Mononuclear cell (primary cell): ENCODE results near the gene CSNK2A1. TPM values are rescaled to one million over a fixed set of nuclear protein-coding genes. Genes with fewer than 3 reads are reported as not detected.
"Not testable (repeated sequence)": the region's sequence is repeated elsewhere in the genome, so short reads cannot be mapped to it uniquely, and the experiment has no call there.

Experiments
- H3K27me3 ChIP-seq: 2 replicates; pipeline ENCODE4 v1.6.0; 2011; ENCODE audit warnings: low read length, control low read depth; ENCODE audit not compliant: insufficient read depth
- H3K4me1 ChIP-seq: 2 replicates; pipeline ENCODE4 v1.5.1; 2011; ENCODE audit warnings: mild to moderate bottlenecking, low read length, control low read depth; ENCODE audit not compliant: insufficient read depth
- H3K4me3 ChIP-seq: 2 replicates; pipeline ENCODE4 v1.5.1; 2011; ENCODE audit warnings: mild to moderate bottlenecking, low read length, moderate library complexity
- H3K9me3 ChIP-seq: 2 replicates; pipeline ENCODE4 v1.5.1; 2011; ENCODE audit warnings: low read depth, mild to moderate bottlenecking, control low read depth, low read length
- total RNA-seq: library from RNA; depleted of rRNA; stranded (reverse); fragments of >200 nt; gene quantifications from one replicate; pipeline ENCODE4 v1.2.3, GENCODE V29; 2012

The CSNK2A1 gene
- 54.7 TPM for total RNA-seq

- Histone ChIP-seq H3K4me1 (peaks cover 45% of the 10 kb centered on the region), H3K4me3 (peak within 1 kb of the TSS; percentile 97)
Measured at GRCh38 chr20:543369-544152, at the start of gene CSNK2A1. TSS of gene CSNK2A1 (minus strand) at chr20:543790. CDS start at chr20:508551, 35,239 bp downstream.

DNA sequence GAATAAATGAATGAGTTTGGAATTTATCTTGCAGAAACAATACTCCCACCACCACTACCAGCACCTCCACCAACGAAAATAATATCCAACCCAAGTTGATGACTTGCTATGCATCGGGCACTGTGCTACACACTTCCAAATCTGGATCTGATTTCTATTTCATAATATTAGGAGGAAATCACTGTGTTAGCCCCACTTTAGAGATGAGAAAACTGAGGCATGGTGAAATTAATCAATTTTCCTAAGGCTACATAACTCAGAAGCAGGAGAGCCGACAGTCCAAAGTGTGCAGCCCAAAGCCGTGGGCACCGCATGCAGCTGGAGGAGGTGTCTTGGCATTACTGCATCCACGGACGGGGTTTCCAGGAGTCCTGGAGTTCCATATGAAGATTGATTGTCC, 48.9 kb upstream of the CSNK2A1 start:
- H3K9me3 ChIP-seq, result no peaks in the 10 kb centered on the region
- no peaks in the 10 kb centered on the region for H3K27me3 ChIP-seq
- H3K4me1 ChIP-seq, result no peaks in the 10 kb centered on the region
- H3K4me3 ChIP-seq, result no peak overlapping the region

More at GRCh38 chr20:543369-544152, at the start of gene CSNK2A1:
- no peaks in the 10 kb centered on the region for H3K9me3 ChIP-seq
- H3K27me3 ChIP-seq, result no peaks in the 10 kb centered on the region

DNA sequence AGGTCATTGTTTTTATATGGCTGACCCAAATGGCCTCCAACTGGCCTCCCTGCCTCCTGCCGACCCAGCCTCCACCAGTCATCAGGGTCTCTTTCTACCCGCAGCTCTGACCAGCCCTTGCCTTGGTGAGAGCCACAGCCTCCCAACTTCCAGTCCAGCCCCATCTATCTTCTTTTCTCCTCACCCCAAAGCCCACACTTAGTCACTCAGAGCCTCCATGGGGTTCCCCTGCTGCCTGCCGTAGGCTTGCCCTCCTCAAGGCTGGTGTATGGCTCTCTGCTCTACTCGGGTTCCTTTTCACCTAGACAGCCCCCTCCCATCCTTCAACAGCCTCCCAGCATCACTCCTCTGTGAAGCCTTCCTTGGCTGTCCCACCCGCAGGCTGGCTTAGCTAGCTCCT, 48.4 kb upstream of the CSNK2A1 start:
- H3K9me3 ChIP-seq, result no peaks in the 10 kb centered on the region
- no peaks in the 10 kb centered on the region for H3K27me3 ChIP-seq

GRCh38 chr20:588932-589672, 45.5 kb upstream of the CSNK2A1 start:
- H3K4me1 ChIP-seq, result no peaks in the 10 kb centered on the region
- no peaks in the 10 kb centered on the region for H3K27me3 ChIP-seq
- no peaks in the 10 kb centered on the region for H3K9me3 ChIP-seq
- no peak overlapping the region for H3K4me3 ChIP-seq

More for the DNA sequence above, 48.4 kb upstream of the CSNK2A1 start:
- H3K4me1 ChIP-seq, result no peaks in the 10 kb centered on the region
- H3K4me3 ChIP-seq, result no peak overlapping the region

- Histone ChIP-seq H3K4me3 (no peak overlapping the region), H3K4me1 (no peaks in the 10 kb centered on the region), H3K9me3 (no peaks in the 10 kb centered on the region), H3K27me3 (no peaks in the 10 kb centered on the region)
Measured at GRCh38 chr20:588476-588875, 44.9 kb upstream of the CSNK2A1 start.

DNA sequence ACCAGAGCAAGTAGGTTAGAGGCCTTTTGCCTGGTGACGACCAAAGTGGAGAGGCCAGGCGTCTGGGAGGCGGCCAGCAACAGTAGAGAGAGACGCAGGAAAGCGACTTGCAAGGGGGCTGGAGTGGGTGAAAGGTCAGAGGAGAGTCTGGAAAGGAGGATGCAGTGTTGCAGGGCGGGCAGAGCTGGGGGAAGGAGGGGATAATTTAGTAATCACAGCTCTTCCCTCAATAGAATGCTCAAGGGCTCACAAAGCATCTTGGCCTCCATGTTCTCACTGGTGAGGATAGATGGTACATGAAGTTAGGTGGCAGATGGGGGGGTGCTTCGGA, 41.3 kb upstream of the CSNK2A1 start:
- Histone ChIP-seq H3K27me3 (no peaks in the 10 kb centered on the region), H3K4me3 (no peak overlapping the region), H3K4me1 (no peaks in the 10 kb centered on the region)

GRCh38 chr20:584161-584970, 40.8 kb upstream of the CSNK2A1 start:
- H3K4me3 ChIP-seq, result no peak overlapping the region
- no peaks in the 10 kb centered on the region for H3K4me1 ChIP-seq
- no peaks in the 10 kb centered on the region for H3K9me3 ChIP-seq
- H3K27me3 ChIP-seq, result no peaks in the 10 kb centered on the region

More for the DNA sequence above, 41.3 kb upstream of the CSNK2A1 start:
- H3K9me3 ChIP-seq, result no peaks in the 10 kb centered on the region

DNA sequence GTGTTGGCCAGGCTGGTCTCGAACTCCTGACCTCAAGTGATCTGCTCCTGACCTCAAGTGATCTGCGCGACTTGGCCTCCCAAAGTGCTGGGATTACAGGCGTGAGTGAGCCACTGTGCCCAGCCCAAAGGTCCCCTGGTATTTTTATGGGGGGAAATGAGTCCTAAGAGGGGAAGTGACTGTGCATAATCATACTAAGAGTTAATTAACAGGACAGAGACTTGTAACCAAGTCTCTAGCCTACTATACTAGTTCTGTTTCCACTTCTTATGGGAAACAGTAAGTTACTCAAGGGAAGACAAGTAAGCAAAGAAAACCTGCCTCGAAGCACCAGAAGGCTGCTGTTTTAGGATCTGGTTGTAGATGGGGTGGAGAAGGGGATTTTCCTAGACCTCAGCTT, 38.6 kb upstream of the CSNK2A1 start:
- H3K9me3 ChIP-seq, result no peaks in the 10 kb centered on the region
- H3K4me3 ChIP-seq, result no peak overlapping the region
- no peaks in the 10 kb centered on the region for H3K4me1 ChIP-seq
- H3K27me3 ChIP-seq, result no peaks in the 10 kb centered on the region

- H3K27me3 ChIP-seq, H3K4me3 ChIP-seq, H3K9me3 ChIP-seq, H3K4me1 ChIP-seq: not testable (repeated sequence)
Measured at GRCh38 chr20:578940-579690, 35.5 kb upstream of the CSNK2A1 start.

DNA sequence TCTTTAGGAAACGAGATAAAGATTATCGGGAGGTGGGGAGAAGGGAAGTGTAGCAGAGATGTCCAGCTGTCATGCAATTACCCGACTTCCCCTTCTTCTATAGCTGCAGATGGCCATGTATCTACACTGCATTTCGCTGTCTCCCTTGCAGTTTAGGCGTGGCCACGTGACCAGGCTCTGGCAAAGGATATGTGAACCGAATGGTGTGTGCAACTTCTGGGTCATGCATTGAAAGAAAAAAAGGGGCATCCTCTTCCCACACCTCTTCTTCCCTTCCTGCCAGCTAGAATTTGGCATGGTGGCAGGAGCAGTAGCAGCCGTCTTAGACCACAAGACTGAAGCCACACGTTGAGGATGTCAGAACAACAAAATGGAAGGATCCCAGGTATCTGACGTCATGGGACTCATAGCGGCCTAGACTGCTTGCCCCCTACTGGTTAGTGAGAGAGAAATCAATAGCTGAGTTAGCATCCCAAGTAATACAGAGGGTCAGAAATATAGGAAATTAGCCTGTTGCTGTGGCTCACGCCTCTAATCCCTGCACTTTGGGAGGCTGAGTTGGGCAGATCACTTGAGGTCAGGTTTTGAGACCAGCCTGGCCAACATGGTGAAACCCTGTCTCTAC, 33.7 kb upstream of the CSNK2A1 start:
- Histone ChIP-seq H3K27me3 (no peaks in the 10 kb centered on the region), H3K4me3 (no peak overlapping the region), H3K4me1 (no peaks in the 10 kb centered on the region), H3K9me3 (no peaks in the 10 kb centered on the region)

DNA sequence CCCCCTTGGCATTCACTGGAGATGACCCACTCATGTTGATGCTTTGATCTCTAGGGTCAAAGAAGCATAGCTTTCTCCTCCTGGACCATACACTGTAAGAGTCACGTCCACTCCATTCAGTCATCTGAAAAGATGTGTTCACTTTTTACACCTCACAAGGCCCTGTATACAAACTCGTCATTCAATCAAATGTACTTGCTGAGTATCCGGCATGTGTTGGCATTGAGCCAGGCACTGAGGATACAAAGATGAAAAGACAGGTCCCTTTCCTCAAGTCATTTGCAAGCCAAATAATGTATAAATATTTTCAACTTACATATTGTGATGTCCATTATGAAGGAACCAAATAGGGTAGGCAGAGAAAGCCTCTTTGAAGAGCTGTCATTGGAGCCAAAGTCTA, 32.6 kb upstream of the CSNK2A1 start:
- no peak overlapping the region for H3K4me3 ChIP-seq
- H3K4me1 ChIP-seq, result no peaks in the 10 kb centered on the region
- no peaks in the 10 kb centered on the region for H3K9me3 ChIP-seq
- H3K27me3 ChIP-seq, result peaks cover 2% of the 10 kb centered on the region

GRCh38 chr20:575230-575629, 31.6 kb upstream of the CSNK2A1 start:
- Histone ChIP-seq H3K27me3 (peaks cover 3% of the 10 kb centered on the region), H3K9me3 (no peaks in the 10 kb centered on the region), H3K4me3 (no peak overlapping the region), H3K4me1 (no peaks in the 10 kb centered on the region)

- no peak overlapping the region for H3K4me3 ChIP-seq
- H3K27me3 ChIP-seq, result peaks cover 3% of the 10 kb centered on the region
- H3K9me3 ChIP-seq, result no peaks in the 10 kb centered on the region
- H3K4me1 ChIP-seq, result no peaks in the 10 kb centered on the region
Measured at GRCh38 chr20:574297-574942, 30.8 kb upstream of the CSNK2A1 start.
